ENCODE data around the gene IL20.

GRCh38 chr1:206892351-206892984, 27.0 kb downstream of the IL20 start:
- TF ChIP-seq CTCF (IDR thresholded peaks at IDR 0.05; ENCODE audit: low read depth, low read length) (no peak), EZH2phosphoT487 (IDR thresholded peaks at IDR 0.05; ENCODE audit: low read depth) (no peak)
